ENCODE data around the gene EHD4.

The EHD4 gene

DNA sequence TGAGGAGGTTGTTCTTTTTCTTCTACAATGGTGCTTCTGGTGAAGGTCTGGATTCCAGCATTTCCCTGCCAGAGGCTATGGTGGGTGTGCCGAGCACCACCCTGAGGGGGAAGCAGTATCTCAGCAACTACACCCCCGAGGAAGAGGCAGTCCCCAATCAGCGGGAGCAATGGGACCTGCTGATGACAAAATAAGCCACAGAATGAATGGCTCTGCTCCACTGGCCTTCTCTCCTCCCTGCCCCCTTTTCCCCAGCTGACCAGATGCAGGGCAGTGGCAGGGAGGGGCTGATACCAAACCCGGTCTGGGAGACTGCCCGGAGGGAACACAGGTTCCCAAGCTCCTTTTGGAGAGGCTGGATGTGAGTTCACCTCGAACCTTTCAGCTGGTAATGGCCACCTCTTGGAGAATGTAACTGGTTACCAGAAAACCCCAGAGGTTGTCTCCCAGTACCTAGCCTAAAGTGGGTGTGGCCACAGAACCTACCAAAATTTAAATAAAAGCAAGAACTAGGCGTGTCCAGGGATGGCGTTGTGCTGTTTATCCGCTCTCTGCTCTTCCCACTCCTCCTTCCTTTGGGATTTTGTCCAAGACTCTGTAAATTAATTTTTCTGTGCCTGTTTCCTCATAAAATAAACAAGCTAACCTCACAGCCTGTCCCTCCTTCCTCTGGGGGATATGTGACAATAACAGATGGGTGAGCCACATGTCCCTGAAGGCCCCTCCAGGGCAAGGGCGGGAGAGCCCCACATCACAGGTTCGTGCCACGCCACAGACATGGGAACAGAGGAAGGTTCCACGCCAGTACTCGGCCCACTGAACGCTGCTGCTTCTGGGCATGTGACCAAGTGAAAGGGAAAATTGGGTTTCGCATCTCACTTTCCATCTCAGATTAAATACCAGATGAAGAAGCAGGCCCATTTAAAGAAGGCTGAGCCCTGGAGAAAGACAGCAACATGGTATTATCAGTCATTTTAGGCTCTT, 43.4 kb downstream of the EHD4 start:
- TF ChIP-seq, protein P1, sequence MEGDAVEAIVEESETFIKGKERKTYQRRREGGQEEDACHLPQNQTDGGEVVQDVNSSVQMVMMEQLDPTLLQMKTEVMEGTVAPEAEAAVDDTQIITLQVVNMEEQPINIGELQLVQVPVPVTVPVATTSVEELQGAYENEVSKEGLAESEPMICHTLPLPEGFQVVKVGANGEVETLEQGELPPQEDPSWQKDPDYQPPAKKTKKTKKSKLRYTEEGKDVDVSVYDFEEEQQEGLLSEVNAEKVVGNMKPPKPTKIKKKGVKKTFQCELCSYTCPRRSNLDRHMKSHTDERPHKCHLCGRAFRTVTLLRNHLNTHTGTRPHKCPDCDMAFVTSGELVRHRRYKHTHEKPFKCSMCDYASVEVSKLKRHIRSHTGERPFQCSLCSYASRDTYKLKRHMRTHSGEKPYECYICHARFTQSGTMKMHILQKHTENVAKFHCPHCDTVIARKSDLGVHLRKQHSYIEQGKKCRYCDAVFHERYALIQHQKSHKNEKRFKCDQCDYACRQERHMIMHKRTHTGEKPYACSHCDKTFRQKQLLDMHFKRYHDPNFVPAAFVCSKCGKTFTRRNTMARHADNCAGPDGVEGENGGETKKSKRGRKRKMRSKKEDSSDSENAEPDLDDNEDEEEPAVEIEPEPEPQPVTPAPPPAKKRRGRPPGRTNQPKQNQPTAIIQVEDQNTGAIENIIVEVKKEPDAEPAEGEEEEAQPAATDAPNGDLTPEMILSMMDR (IDR thresholded peaks at IDR 0.05), result no peak
- no peak overlapping the region for H3K4me3 ChIP-seq (ENCODE audit: low read depth in 1 of 2, low read length in 1 of 2)
- H3K27ac ChIP-seq, result no peak overlapping the region
- H3K9me3 ChIP-seq, result no peaks in the 10 kb centered on the region
- no peaks in the 10 kb centered on the region for H3K27me3 ChIP-seq
- H3K36me3 ChIP-seq, result peaks cover 7% of the 10 kb centered on the region
- peaks cover 14 to 30% of the 10 kb centered on the region in 2 experiments for H3K4me1 ChIP-seq (ENCODE audit: control insufficient read depth in 1 of 2, insufficient read depth in 1 of 2, low read depth in 1 of 2, low read length in 1 of 2)

DNA sequence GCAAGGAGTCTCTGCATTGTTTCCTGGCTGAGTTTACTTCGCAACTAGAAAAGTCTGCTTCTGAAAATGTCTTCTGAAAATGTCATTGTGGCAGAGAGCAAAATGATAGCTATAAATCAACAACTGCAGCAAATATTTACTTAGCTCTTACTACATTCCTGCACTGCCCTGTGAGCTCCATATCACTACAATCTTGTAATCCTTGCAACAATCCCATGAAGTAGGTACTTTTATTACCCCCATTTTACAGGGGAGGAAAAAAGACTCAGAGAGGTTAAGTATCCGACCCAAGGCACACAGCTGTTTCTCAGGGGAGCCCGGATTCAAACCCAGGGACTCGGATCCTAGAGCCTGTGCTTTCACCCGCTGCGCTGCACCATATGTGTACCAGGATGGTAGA, 44.3 kb downstream of the EHD4 start:
- TF ChIP-seq, protein P1 (IDR thresholded peaks at IDR 0.05), result no peak
- no peak overlapping the region for H3K27ac ChIP-seq
- no peaks in the 10 kb centered on the region for H3K27me3 ChIP-seq
- peaks cover 14 to 30% of the 10 kb centered on the region in 2 experiments for H3K4me1 ChIP-seq (ENCODE audit: control insufficient read depth in 1 of 2, insufficient read depth in 1 of 2, low read depth in 1 of 2, low read length in 1 of 2)
- no peaks in the 10 kb centered on the region for H3K9me3 ChIP-seq
- peaks cover 7% of the 10 kb centered on the region for H3K36me3 ChIP-seq
- no peak overlapping the region for H3K4me3 ChIP-seq (ENCODE audit: low read depth in 1 of 2, low read length in 1 of 2)

DNA sequence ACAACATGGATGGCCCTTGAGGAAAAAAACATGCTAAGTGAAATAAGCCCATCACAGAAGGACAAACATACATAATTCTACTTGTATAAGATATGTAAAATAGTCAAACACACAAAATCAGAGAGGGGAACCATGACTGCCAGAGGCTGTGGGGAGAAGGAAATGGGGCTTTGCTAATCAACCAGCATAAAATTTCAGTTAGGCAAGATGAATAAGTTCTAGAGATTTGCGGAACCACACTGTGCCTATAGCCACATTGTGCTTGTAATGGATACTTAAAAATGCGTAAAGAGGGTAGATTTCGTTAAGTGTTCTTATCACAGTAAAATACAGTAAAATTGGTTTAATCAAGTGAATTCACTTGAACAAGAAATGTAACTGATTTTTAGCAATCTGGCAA, 44.8 kb downstream of the EHD4 start:
- no peaks in the 10 kb centered on the region for H3K27me3 ChIP-seq
- TF ChIP-seq, protein P1 (IDR thresholded peaks at IDR 0.05), result no peak
- H3K36me3 ChIP-seq, result peaks cover 7% of the 10 kb centered on the region
- no peak overlapping the region for H3K27ac ChIP-seq
- H3K9me3 ChIP-seq, result no peaks in the 10 kb centered on the region
- no peak overlapping the region for H3K4me3 ChIP-seq (ENCODE audit: low read depth in 1 of 2, low read length in 1 of 2)
- H3K4me1 ChIP-seq (ENCODE audit: control insufficient read depth in 1 of 2, insufficient read depth in 1 of 2, low read depth in 1 of 2, low read length in 1 of 2), result peaks cover 14 to 30% of the 10 kb centered on the region in 2 experiments

DNA sequence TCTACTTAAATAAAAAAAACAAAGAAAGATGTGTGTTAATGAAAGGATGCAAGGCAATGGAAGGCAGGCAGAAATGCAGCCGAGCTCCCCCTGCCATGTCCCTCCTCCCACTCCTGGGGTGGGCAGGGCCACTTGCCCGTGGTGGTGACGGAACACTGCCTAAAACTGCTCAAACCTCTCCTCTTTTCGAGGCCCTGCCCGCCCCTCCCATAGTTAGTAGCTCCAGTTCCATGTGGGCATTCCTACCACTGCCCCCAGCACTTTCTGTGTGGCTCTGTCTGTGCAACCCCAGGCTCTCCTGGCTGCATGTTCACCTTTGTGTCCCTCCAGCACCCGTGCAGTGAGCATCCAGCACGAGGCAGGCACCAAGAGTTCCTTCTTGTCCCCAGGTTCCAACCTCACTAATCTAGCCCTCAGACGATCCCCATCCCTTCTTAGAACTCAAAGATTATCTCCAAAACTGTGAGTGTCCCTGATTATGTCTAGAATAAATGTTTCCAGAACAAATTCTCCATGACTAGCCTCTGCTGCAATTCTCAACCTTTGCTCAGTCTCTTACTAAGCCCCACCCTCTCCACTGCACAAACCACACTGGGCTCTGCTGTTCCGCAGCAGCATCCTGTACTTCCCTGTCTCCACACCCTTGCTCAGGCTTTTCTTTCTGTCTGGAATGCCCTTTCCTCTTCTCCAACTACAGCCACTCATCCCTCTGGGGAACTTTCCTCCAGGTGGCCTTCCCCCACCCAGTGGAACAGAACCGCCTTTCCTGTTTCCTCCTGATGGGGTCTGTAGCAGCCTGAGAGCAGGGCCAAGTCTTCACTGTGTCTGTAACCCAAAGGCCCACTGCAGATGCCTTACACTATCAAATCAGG, 45.9 kb downstream of the EHD4 start:
- TF ChIP-seq, protein P1 (IDR thresholded peaks at IDR 0.05), result no peak
- H3K36me3 ChIP-seq, result peaks cover 7% of the 10 kb centered on the region
- H3K27ac ChIP-seq, result no peak overlapping the region

DNA sequence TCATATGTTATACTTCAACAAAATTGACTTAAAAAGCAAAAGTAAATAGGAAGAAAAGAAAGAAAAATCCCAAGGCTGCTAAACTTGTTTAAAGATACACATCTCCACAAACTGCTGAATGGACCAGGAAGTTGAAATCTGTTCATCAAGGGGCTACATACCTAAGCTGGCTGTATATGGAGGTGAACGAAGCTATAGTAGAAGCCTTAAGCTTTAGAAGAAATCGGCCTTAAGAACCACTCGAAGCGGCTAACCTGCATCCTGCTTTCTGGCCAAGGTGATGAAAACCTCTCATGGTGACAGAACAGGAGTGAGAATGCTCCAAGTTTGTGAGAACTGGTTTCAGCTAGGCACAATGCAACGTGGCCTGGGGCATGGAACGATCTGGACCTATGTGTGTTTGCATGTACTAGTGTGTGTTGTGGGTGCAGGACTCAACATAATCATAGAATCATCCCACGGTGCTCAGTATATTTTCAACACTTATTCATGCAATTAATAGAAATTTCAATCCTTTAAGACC, 47.2 kb downstream of the EHD4 start:
- peaks cover 6 to 19% of the 10 kb centered on the region in 2 experiments for H3K4me1 ChIP-seq (ENCODE audit: control insufficient read depth in 1 of 2, insufficient read depth in 1 of 2, low read depth in 1 of 2, low read length in 1 of 2)
- no peaks in the 10 kb centered on the region for H3K9me3 ChIP-seq
- H3K36me3 ChIP-seq, result peaks cover 7% of the 10 kb centered on the region
- no peaks in the 10 kb centered on the region for H3K27me3 ChIP-seq
- no peak overlapping the region for H3K4me3 ChIP-seq (ENCODE audit: low read depth in 1 of 2, low read length in 1 of 2)
- TF ChIP-seq, protein P1 (IDR thresholded peaks at IDR 0.05), result no peak
- H3K27ac ChIP-seq, result no peak overlapping the region

More for the DNA sequence above, 45.9 kb downstream of the EHD4 start:
- peaks cover 14 to 30% of the 10 kb centered on the region in 2 experiments for H3K4me1 ChIP-seq (ENCODE audit: control insufficient read depth in 1 of 2, insufficient read depth in 1 of 2, low read depth in 1 of 2, low read length in 1 of 2)
- no peaks in the 10 kb centered on the region for H3K9me3 ChIP-seq
- no peaks in the 10 kb centered on the region for H3K27me3 ChIP-seq
- H3K4me3 ChIP-seq (ENCODE audit: low read depth in 1 of 2, low read length in 1 of 2), result no peak overlapping the region

All from neutrophil (primary cell).